HEK293 (cell line): Measurements from ENCODE around the gene GJD3.

ENCODE experiments used
- AEBP2 ChIP-seq: fragments of 450-650 bp; formaldehyde crosslinking; IDR thresholded peaks from 2 replicates; pipeline ENCODE4 v1.5.1; 2016; ENCODE audit warnings: missing biosample characterization, missing genetic modification characterization, borderline replicate concordance
- FEZF1 ChIP-seq: fragments of 450-650 bp; formaldehyde crosslinking; IDR thresholded peaks from 2 replicates; pipeline ENCODE4 v1.5.1; 2016; ENCODE audit warnings: missing biosample characterization, missing genetic modification characterization
- HOXA7 ChIP-seq: sonication (generic); formaldehyde crosslinking; IDR thresholded peaks from 2 replicates; pipeline ENCODE4 v1.8.1; 2022; ENCODE audit warnings: missing genetic modification reagents, borderline replicate concordance
- IKZF3 ChIP-seq: fragments of 450-650 bp; IDR thresholded peaks from 2 replicates; pipeline ENCODE4 v1.5.0; 2018; ENCODE audit warnings: missing biosample characterization, mild to moderate bottlenecking, missing genetic modification characterization, moderate library complexity
- SCRT1 ChIP-seq: fragments of 450-650 bp; formaldehyde crosslinking; IDR thresholded peaks from 2 replicates; pipeline ENCODE4 v1.5.1; 2016; ENCODE audit warnings: missing biosample characterization, missing genetic modification characterization, borderline replicate concordance
- ZBTB21 ChIP-seq: fragments of 450-650 bp; formaldehyde crosslinking; IDR thresholded peaks from 2 replicates; pipeline ENCODE4 v1.5.1; 2017; ENCODE audit warnings: missing biosample characterization, missing genetic modification characterization
- ZBTB44 ChIP-seq: fragments of 450-650 bp; IDR thresholded peaks from 2 replicates; pipeline ENCODE4 v1.5.1; 2018; ENCODE audit warnings: missing biosample characterization, mild to moderate bottlenecking, missing genetic modification characterization
- ZNF132 ChIP-seq: fragments of 450-650 bp; formaldehyde crosslinking; IDR thresholded peaks from 2 replicates; pipeline ENCODE4 v1.5.1; 2017; ENCODE audit warnings: missing biosample characterization, missing genetic modification characterization, borderline replicate concordance
- ZNF146 ChIP-seq: fragments of 450-650 bp; formaldehyde crosslinking; IDR thresholded peaks from 2 replicates; pipeline ENCODE4 v1.5.1; 2016; ENCODE audit warnings: missing biosample characterization, missing genetic modification characterization
- ZNF174 ChIP-seq: fragments of 450-650 bp; formaldehyde crosslinking; IDR thresholded peaks from 2 replicates; pipeline ENCODE4 v1.5.0; 2017; ENCODE audit warnings: missing biosample characterization, mild to moderate bottlenecking, missing genetic modification characterization
- ZNF18 ChIP-seq: fragments of 450-650 bp; formaldehyde crosslinking; IDR thresholded peaks from 2 replicates; pipeline ENCODE4 v1.5.1; 2016; ENCODE audit warnings: missing biosample characterization, missing genetic modification characterization
- ZNF202 ChIP-seq: fragments of 450-650 bp; formaldehyde crosslinking; IDR thresholded peaks from 2 replicates; pipeline ENCODE4 v1.5.1; 2016; ENCODE audit warnings: missing biosample characterization, missing genetic modification characterization, borderline replicate concordance
- ZNF223 ChIP-seq: fragments of 450-650 bp; formaldehyde crosslinking; IDR thresholded peaks from 2 replicates; pipeline ENCODE4 v1.5.1; 2016; ENCODE audit warnings: missing biosample characterization, missing genetic modification characterization
- ZNF266 ChIP-seq: fragments of 450-650 bp; formaldehyde crosslinking; IDR thresholded peaks from 2 replicates; pipeline ENCODE4 v1.5.1; 2016; ENCODE audit warnings: missing biosample characterization, missing genetic modification characterization, low read depth
- ZNF311 ChIP-seq: fragments of 450-650 bp; formaldehyde crosslinking; IDR thresholded peaks from 2 replicates; pipeline ENCODE4 v1.5.1; 2017; ENCODE audit warnings: missing biosample characterization, missing genetic modification characterization, borderline replicate concordance
- ZNF354C ChIP-seq: fragments of 450-650 bp; formaldehyde crosslinking; IDR thresholded peaks from 2 replicates; pipeline ENCODE4 v1.5.1; 2016; ENCODE audit warnings: missing biosample characterization, missing genetic modification characterization, low read depth, borderline replicate concordance
- ZNF48 ChIP-seq: fragments of 450-650 bp; formaldehyde crosslinking; IDR thresholded peaks from 2 replicates; pipeline ENCODE4 v1.5.1; 2016; ENCODE audit warnings: missing biosample characterization, missing genetic modification characterization
- ZNF488 ChIP-seq: fragments of 450-650 bp; formaldehyde crosslinking; IDR thresholded peaks from 2 replicates; pipeline ENCODE4 v1.5.1; 2016; ENCODE audit warnings: missing biosample characterization, missing genetic modification characterization
- ZNF510 ChIP-seq: fragments of 450-650 bp; formaldehyde crosslinking; IDR thresholded peaks from 2 replicates; pipeline ENCODE4 v1.5.1; 2018; ENCODE audit warnings: mild to moderate bottlenecking, missing genetic modification characterization, missing biosample characterization; ENCODE audit not compliant: insufficient replicate concordance
- ZNF530 ChIP-seq: fragments of 450-650 bp; formaldehyde crosslinking; IDR thresholded peaks from 2 replicates; pipeline ENCODE4 v1.5.1; 2016; ENCODE audit warnings: low read depth, missing biosample characterization, missing genetic modification characterization
- ZNF544 ChIP-seq: fragments of 450-650 bp; formaldehyde crosslinking; IDR thresholded peaks from 2 replicates; pipeline ENCODE4 v1.5.0; 2017; ENCODE audit warnings: missing biosample characterization, missing genetic modification characterization
- ZNF596 ChIP-seq: fragments of 450-650 bp; IDR thresholded peaks from 2 replicates; pipeline ENCODE4 v1.5.0; 2018; ENCODE audit warnings: missing biosample characterization, mild to moderate bottlenecking, missing genetic modification characterization, moderate library complexity
- ZNF624 ChIP-seq: fragments of 450-650 bp; formaldehyde crosslinking; IDR thresholded peaks from 2 replicates; pipeline ENCODE4 v1.5.1; 2017; ENCODE audit warnings: missing biosample characterization, missing genetic modification characterization
- ZNF791 ChIP-seq: fragments of 450-650 bp; formaldehyde crosslinking; IDR thresholded peaks from 2 replicates; pipeline ENCODE4 v1.5.1; 2016; ENCODE audit warnings: missing biosample characterization, missing genetic modification characterization
- ZNF837 ChIP-seq: fragments of 450-650 bp; formaldehyde crosslinking; IDR thresholded peaks from 2 replicates; pipeline ENCODE4 v1.5.1; 2016; ENCODE audit warnings: missing biosample characterization, missing genetic modification characterization
- ZSCAN16 ChIP-seq: fragments of 450-650 bp; formaldehyde crosslinking; IDR thresholded peaks from 2 replicates; pipeline ENCODE4 v1.5.1; 2016; ENCODE audit warnings: missing biosample characterization, missing genetic modification characterization
- TF ChIP-seq, protein P1 (sequence below): fragments of 450-650 bp; formaldehyde crosslinking; IDR thresholded peaks from 2 replicates; pipeline ENCODE4 v1.5.1; 2016; ENCODE audit warnings: missing biosample characterization, missing genetic modification characterization, borderline replicate concordance
- TF ChIP-seq, protein P2 (sequence below): fragments of 450-650 bp; formaldehyde crosslinking; IDR thresholded peaks from 2 replicates; pipeline ENCODE4 v1.5.1; 2016; ENCODE audit warnings: missing biosample characterization, missing genetic modification characterization, low read depth
- TF ChIP-seq, protein P3 (sequence below): fragments of 450-650 bp; formaldehyde crosslinking; IDR thresholded peaks from 2 replicates; pipeline ENCODE4 v1.5.1; 2016; ENCODE audit warnings: missing biosample characterization, missing genetic modification characterization

Gene GJD3

GRCh38 chr17:40362696-40363110, 1.8 kb downstream of the GJD3 start (continued):
- no peak for TF ChIP-seq ZNF311 (tag by site-specific recombination)
- no peak for TF ChIP-seq SCRT1 (tag by site-specific recombination)
- no peak for TF ChIP-seq ZNF266
- TF ChIP-seq, protein P1, sequence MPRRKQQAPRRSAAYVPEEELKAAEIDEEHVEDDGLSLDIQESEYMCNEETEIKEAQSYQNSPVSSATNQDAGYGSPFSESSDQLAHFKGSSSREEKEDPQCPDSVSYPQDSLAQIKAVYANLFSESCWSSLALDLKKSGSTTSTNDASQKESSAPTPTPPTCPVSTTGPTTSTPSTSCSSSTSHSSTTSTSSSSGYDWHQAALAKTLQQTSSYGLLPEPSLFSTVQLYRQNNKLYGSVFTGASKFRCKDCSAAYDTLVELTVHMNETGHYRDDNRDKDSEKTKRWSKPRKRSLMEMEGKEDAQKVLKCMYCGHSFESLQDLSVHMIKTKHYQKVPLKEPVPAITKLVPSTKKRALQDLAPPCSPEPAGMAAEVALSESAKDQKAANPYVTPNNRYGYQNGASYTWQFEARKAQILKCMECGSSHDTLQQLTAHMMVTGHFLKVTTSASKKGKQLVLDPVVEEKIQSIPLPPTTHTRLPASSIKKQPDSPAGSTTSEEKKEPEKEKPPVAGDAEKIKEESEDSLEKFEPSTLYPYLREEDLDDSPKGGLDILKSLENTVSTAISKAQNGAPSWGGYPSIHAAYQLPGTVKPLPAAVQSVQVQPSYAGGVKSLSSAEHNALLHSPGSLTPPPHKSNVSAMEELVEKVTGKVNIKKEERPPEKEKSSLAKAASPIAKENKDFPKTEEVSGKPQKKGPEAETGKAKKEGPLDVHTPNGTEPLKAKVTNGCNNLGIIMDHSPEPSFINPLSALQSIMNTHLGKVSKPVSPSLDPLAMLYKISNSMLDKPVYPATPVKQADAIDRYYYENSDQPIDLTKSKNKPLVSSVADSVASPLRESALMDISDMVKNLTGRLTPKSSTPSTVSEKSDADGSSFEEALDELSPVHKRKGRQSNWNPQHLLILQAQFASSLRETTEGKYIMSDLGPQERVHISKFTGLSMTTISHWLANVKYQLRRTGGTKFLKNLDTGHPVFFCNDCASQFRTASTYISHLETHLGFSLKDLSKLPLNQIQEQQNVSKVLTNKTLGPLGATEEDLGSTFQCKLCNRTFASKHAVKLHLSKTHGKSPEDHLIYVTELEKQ (tag by site-specific recombination): no peak
- no peak for TF ChIP-seq ZNF544
- no peak for TF ChIP-seq ZNF146 (tag by site-specific recombination)
- no peak for TF ChIP-seq ZNF510 (tag by site-specific recombination)
- no peak for TF ChIP-seq AEBP2 (tag by site-specific recombination)
- no peak for TF ChIP-seq IKZF3 (tag by site-specific recombination)
- no peak for TF ChIP-seq ZNF624 (tag by site-specific recombination)
- TF ChIP-seq ZNF48 (tag by site-specific recombination): no peak
- TF ChIP-seq ZNF791: no peak
- no peak for TF ChIP-seq ZBTB44 (tag by site-specific recombination)
- TF ChIP-seq ZNF837 (tag by site-specific recombination): no peak
- no peak for TF ChIP-seq ZNF354C (tag by site-specific recombination)
- TF ChIP-seq ZNF18 (tag by site-specific recombination): no peak
- TF ChIP-seq ZNF488 (tag by site-specific recombination): no peak
- no peak for TF ChIP-seq ZNF202 (tag by site-specific recombination)
- no peak for TF ChIP-seq HOXA7 (CRISPR knock-in tag)
- TF ChIP-seq ZSCAN16 (tag by site-specific recombination): no peak
- TF ChIP-seq, protein P2, sequence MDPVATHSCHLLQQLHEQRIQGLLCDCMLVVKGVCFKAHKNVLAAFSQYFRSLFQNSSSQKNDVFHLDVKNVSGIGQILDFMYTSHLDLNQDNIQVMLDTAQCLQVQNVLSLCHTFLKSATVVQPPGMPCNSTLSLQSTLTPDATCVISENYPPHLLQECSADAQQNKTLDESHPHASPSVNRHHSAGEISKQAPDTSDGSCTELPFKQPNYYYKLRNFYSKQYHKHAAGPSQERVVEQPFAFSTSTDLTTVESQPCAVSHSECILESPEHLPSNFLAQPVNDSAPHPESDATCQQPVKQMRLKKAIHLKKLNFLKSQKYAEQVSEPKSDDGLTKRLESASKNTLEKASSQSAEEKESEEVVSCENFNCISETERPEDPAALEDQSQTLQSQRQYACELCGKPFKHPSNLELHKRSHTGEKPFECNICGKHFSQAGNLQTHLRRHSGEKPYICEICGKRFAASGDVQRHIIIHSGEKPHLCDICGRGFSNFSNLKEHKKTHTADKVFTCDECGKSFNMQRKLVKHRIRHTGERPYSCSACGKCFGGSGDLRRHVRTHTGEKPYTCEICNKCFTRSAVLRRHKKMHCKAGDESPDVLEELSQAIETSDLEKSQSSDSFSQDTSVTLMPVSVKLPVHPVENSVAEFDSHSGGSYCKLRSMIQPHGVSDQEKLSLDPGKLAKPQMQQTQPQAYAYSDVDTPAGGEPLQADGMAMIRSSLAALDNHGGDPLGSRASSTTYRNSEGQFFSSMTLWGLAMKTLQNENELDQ: no peak
- TF ChIP-seq, protein P3, sequence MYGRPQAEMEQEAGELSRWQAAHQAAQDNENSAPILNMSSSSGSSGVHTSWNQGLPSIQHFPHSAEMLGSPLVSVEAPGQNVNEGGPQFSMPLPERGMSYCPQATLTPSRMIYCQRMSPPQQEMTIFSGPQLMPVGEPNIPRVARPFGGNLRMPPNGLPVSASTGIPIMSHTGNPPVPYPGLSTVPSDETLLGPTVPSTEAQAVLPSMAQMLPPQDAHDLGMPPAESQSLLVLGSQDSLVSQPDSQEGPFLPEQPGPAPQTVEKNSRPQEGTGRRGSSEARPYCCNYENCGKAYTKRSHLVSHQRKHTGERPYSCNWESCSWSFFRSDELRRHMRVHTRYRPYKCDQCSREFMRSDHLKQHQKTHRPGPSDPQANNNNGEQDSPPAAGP: peak; percentile 55
- no peak for TF ChIP-seq ZNF530
- TF ChIP-seq ZNF596 (tag by site-specific recombination): no peak
- no peak for TF ChIP-seq ZNF132 (tag by site-specific recombination)
- TF ChIP-seq ZBTB21 (tag by site-specific recombination): no peak
- TF ChIP-seq ZNF223: no peak
- no peak for TF ChIP-seq FEZF1 (tag by site-specific recombination)
- TF ChIP-seq ZNF174 (tag by site-specific recombination): no peak
